ENCODE measurements around the gene ZNF106. TPM values are rescaled to one million over a fixed set of nuclear protein-coding genes. Genes with fewer than 3 reads are reported as not detected.

The ZNF106 gene
- total RNA-seq, 1 experiment from 2014 or later = 28.2 TPM

DNA sequence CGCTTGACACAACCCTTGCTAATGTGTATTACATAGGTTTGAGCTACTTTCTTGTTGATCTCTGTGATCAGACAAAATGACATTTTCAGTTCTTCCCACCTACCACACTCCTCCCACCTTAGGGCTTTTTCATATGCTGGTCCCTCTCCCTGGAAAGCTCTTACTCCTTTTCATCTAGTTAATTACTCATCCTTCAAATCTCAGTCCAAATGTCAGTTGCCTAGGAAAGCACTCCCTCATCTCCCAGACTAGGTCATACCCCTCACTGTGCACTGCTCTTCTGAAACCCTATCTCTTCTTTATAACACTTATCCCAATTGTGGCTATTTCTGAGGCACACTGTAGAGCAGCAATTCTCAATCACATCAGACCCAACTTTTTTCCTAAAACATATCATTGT is 7.3 kb downstream of the ZNF106 start:
- DNase-seq (ENCODE audit: extremely low read depth, low read depth) = no peak

GRCh38 chr15:42482701-42483100 is 8.2 kb downstream of the ZNF106 start:
- no peak for DNase-seq (ENCODE audit: extremely low read depth, low read depth)

DNA sequence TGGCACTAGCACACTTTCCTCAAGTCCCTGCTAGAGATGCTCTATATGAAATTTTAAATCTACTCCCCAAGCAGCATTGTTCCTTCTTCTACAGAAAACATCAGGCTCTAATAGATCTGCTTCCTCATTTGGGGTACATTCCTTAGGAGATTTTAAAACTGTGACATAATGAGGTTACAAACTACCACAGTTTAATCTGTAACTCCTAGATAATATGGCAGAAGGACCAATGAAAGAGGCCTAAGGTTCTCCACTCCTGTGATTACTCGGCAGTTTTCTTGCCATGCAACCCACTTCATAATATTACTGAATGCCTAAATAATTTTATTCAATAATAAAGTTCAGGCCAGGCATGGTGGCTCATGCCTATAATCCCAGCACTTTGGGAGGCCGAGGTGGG is 16.1 kb downstream of the ZNF106 start:
- no peak for DNase-seq (ENCODE audit: extremely low read depth, low read depth)

- no peak for DNase-seq (ENCODE audit: extremely low read depth, low read depth)
These were observed 19.9 kb downstream of the ZNF106 start for GRCh38 chr15:42471002-42471401.

GRCh38 chr15:42465520-42466259 is 25.3 kb downstream of the ZNF106 start:
- DNase-seq (ENCODE audit: extremely low read depth, low read depth) = no peak

- DNase-seq (ENCODE audit: extremely low read depth, low read depth) = no peak
These were observed 29.7 kb downstream of the ZNF106 start for GRCh38 chr15:42461261-42461660.

- no peak for DNase-seq (ENCODE audit: extremely low read depth, low read depth)
These were observed 33.2 kb downstream of the ZNF106 start for GRCh38 chr15:42457445-42458442.

DNA sequence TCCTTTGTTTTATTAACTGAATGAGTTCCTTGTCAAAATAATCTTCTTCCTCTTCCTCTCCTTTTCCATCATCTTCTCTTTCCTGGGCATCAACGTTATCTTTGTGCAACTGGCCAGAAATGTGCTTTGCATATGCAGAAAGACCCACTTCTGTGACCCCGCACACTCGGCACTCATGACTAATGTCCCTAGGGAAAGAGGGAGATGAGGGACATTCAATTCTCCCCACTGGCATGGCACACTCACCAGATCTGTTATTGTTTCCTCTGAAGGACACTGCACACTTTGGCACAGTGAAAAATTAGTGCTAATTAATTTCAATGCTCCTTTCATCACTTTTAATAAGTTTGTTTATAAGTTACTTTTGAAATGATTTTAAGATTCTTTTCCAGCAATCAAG is 34.0 kb downstream of the ZNF106 start:
- DNase-seq (ENCODE audit: extremely low read depth, low read depth) = no peak

DNA sequence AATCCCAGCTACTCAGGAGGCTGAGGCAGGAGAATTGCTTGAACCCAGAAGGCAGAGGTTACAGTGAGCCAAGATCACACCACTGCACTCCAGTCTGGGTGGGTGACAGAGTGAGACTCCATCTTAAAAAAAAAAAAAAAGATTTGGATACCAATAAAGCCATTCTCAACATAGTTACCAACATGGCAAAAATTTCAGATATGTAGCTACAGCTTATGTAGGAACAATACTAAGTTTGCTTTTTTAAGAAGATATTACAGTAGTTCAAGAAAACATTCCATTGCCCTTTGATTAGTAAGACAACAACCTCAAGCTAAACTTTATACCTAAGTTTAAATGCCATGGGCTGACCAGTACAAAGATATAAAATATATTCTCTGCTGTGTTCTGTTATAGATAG is 34.4 kb downstream of the ZNF106 start:
- DNase-seq (ENCODE audit: extremely low read depth, low read depth) = no peak

GRCh38 chr15:42453826-42454225 is 37.1 kb downstream of the ZNF106 start:
- DNase-seq (ENCODE audit: extremely low read depth, low read depth) = no peak

DNA sequence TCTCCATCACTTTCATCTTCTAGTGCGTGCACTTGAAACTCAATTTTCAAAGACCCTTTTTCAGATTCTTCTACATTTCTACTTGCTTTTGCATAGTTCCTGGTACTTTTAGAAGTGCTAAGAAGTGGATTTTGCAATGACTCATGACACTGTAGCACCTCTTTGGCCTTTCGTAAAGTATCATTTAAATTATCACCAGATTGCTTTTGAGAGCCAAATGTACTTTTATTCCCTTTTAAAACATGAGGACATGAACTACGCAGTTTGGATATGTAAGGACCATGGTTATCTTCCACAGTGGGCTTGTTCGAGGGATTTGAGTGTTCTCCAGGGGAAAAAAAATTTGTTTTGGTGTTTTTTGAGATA is 40.5 kb downstream of the ZNF106 start:
- DNase-seq (ENCODE audit: extremely low read depth, low read depth) = no peak

GRCh38 chr15:42449770-42450424 is 41.0 kb downstream of the ZNF106 start:
- no peak for DNase-seq (ENCODE audit: extremely low read depth, low read depth)

DNA sequence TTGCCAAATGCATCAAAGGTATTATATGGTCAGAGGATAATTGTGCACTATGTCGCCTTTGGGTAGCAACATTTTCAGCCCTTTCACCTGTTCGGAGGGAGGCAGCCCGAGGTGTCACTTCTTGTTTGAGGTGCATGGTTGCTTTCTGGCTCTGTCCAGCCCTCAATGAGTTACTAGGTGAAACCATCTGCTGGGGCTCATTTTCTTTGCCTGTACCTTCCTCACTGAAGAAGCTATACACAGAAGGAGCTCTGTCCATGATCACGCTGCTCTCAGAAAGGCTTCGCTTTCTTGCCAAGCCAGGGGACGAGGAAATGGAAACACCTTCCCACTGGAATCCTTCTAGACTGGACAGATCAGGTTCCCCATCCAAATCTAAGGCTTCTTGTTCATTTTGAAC is 42.7 kb downstream of the ZNF106 start:
- no peak for DNase-seq (ENCODE audit: extremely low read depth, low read depth)

DNA sequence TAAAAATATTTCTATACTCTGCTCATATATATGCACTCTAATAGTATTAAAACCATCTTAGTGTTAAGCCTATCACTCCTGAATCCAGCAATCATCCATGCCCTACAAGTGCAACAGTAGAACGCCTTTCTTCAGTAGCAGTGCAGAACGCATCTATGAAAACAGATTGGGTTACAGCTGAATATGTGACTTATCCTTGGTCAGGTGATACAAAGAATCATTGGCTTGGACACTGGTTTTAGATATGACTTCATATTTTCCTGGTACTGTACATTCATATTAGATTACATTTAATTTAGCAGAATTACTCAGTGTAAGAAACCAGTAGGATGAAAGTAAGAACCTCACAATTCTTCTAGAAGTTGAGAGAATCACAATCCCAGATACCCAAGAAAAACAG is 43.3 kb downstream of the ZNF106 start:
- no peak for DNase-seq (ENCODE audit: extremely low read depth, low read depth)

- no peak for DNase-seq (ENCODE audit: extremely low read depth, low read depth)
These were observed 45.4 kb downstream of the ZNF106 start for GRCh38 chr15:42445551-42445950.

GRCh38 chr15:42444415-42445063 is 46.4 kb downstream of the ZNF106 start:
- no peak for DNase-seq (ENCODE audit: extremely low read depth, low read depth)

GRCh38 chr15:42427429-42428223 is 63.3 kb downstream of the ZNF106 start:
- no peak for DNase-seq (ENCODE audit: extremely low read depth, low read depth)

DNA sequence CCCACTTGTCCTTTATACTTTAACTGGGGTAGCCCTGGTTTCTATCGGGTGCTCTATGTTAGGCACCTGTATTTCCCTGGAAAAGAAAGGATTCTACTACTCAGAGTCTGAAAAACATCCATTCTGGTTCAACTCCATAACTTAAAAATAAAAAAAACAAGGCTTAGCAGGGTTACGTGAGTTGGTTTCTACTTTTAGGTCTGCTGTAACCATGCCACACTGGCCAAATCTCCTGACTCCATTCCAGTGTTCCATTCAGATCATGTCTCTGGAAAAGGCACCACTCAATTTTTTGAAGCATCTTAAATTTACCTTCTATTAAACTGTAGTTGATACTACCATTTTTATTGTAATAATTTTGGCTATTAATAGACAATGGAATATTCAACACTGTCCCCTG is 69.6 kb downstream of the ZNF106 start:
- DNase-seq (ENCODE audit: extremely low read depth, low read depth) = no peak

GRCh38 chr15:42419369-42419768 is 71.6 kb downstream of the ZNF106 start:
- no peak for DNase-seq (ENCODE audit: extremely low read depth, low read depth)

DNA sequence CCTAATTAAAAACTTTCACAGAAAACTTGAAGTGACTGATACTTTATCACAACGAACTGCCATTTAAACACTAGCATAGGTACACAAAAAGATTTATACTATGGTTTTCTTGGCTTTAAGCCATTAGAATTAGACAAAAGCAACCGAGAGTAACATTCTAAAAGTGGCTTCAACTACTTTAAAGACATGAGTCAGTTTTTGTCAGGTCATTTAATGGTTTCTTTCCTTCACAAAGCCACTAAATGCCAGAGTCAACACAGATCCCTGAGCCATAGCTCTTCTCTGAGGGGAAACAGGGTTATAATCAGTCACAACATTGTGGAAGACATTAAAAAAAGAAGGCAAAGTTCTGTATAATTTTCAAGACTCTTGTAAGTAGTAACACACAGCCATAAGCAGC is 77.0 kb downstream of the ZNF106 start:
- no peak for DNase-seq (ENCODE audit: extremely low read depth, low read depth)

Data from NCI-H460 (cell line).